HG02943 (cell line): Measurements from ENCODE around the gene STARD10.

Source experiments
- ATAC-seq: cut with Tn5 transposase; IDR thresholded peaks from one replicate; pipeline ENCODE4 v1.9.1; 2021; ENCODE audit warnings: mild to moderate bottlenecking, low read depth, moderate library complexity; ENCODE audit not compliant: unreplicated experiment

The STARD10 gene

GRCh38 chr11:72735495-72736027, 58.3 kb downstream of the STARD10 start:
- no peak for ATAC-seq

GRCh38 chr11:72732329-72732728, 61.5 kb downstream of the STARD10 start:
- no peak for ATAC-seq

- no peak for ATAC-seq
Measured at GRCh38 chr11:72730737-72731136, 63.1 kb downstream of the STARD10 start.

GRCh38 chr11:72730243-72730642, 63.6 kb downstream of the STARD10 start:
- no peak for ATAC-seq

- ATAC-seq: no peak
Measured at GRCh38 chr11:72727521-72727920, 66.3 kb downstream of the STARD10 start.

GRCh38 chr11:72726266-72727220, 67.3 kb downstream of the STARD10 start:
- ATAC-seq: no peak

DNA sequence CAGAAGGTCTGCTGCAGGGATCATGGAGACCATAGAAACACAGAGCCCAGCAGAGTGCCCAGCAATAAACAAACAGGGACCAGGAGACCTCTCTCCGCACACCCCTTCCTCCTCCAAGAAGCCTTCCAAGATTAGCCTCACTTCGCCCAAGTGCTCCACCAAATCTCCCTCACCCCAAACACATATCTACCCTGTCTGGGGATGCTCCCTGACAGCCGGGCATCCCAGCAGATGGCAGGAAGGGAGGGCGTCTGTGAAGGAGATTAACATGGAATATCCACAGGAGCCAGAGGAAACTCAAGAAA, 68.2 kb downstream of the STARD10 start:
- no peak for ATAC-seq

DNA sequence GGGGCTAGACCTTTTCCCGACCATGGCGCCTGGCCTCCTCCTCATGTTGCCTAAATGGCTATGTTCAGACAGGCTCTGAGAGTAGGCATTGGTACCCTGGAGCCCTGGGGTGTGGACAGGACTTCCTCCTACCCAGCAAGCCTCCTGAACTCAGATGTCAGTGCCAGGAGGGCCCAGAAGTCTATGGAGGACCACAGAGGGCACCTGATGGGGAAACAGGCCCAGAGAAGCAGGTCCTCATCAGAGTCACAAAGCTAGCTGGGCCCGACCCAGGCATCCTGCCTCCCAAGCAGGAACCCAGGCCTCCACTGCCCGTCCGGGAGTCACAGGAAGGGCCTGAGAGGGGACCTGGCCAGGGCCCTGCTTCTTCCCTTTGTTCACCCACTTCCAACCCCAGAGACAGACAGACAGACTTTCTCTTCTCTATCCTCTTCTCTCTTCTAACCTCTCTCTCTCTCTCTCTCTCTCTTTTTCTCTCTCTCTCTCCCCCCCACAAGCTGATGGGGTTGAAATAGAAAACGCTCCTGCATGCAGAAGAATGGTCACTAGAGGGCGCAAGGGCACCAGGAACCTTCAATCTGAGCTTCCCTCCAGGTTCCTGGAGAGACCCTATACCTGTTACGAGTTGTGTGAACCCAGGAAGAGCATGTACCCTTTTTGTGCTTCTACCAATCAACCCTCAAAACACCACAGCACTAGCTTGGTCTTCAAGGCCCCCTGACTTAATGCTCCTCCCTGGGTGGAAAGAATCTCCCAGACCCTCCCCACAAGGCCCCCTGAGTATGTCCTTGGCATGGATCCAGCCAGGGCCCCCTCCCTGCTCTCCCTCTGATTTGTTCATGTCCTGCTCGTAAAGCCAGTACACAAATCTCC, 68.8 kb downstream of the STARD10 start:
- ATAC-seq: no peak

DNA sequence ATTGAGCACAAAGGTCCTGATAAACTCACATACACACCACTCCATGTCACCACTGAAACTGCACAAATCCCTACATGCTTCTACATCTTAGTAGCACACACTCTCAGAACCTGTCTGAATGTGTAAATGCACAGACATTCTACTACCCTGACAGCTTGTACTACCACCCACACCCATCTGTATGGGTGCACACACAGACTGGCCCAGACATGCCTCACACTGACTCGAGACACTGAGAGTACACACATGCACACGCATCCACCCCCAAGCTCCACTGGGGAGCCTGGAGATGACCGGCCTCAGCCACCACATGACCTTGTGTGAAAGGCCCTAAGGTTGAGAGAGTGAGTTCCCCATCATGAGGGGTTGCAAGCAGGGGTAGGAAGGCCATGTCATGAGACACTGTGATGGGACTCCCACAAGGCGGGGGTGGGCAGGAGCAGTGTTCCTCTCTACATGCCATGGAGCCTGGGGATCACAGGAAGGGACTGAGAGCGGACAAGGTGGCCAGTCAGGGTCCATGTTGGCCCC, 69.8 kb downstream of the STARD10 start:
- ATAC-seq: no peak

DNA sequence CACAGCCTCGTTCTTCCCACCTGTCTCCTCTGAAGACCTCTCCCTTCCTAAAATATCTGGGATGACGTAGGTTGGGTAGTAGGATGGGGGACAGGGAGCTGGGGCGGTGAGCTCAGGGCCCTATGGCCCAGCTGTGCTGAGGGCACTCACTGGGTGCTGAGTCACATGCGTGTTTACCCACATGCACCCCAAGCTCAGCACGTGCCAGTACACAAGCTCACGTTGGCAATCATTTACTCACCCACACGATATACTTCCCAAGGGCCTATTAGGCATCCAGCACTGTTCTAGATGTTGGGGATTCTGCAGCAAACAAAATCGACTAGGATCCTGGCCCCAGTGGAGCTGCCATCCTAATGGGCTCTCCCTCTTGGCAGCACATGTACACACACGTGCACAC, 70.3 kb downstream of the STARD10 start:
- no peak for ATAC-seq

DNA sequence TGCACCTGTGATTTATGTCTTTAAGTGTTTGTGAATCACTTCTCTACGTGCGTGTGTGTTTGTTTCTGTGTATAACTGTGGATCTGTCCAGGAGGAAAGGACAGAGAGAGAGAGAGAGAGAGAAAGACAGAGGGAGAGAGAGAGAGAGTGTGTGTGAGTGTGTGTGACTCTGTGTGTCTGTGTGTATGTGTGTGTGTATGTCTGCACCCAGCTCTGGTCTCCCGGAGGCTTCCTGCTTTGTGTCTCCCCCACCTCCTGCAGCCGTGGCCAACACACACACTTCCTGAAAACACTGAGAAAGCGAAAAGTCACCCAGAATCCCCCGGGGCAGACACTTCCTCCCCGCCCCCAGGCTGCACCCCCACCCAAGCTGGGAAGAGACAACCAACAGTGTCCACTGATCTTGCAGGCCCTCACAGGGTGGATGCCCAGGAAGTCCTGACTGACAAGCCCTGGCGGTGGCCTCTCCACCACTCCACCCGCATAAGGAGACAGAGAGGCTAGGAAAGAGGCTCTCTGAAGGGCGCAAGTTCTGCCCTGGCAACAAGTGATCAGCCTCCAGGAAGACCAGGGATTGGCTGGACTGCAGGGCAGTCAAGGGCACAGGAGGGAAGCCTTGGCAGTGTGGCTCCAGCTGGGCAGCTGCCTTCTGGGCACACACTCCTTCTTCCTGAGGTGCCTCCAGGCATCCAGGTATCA, 71.6 kb downstream of the STARD10 start:
- ATAC-seq: peak; percentile 85

- ATAC-seq: no peak
Measured at GRCh38 chr11:72721689-72722049, 72.2 kb downstream of the STARD10 start.

DNA sequence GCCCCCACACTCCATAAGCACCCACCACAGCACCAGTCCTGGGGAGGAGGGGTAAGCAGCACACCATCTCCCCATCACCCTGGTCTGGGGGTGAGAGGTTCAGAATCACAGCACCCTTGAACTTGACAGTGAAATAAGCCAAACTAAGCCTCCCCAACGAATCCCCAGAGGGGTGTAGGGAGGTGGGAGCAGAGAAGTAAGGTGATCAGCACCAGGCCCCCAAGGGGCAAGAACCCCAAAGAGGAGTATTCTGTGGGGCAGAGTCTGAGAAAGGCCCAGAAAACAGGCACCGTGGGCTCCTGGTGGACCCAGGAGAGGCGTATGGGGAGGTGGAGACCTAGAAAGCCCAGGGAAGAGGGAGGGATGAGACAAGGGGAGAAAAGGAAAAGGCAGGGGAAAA, 72.6 kb downstream of the STARD10 start:
- ATAC-seq: no peak

GRCh38 chr11:72720784-72721183, 73.1 kb downstream of the STARD10 start:
- no peak for ATAC-seq

DNA sequence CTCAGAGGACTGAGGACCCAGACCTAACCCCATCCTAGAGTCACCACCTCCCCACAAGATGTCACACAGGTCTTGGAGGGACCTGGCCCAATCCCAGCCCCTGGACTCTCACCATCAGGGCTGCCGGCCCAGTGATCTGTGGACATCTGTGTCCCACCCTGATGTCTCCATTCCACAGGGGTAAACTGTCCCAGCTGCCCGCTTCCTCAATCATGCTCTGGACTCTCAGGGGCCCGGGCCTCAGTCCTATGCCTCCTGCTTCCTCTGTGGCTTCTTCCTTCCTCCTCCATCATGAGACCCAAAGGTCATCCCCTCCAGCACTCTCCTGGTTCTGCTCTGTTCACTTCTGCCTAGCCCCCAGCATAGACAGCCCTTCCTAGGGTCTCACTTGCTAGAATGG, 73.8 kb downstream of the STARD10 start:
- no peak for ATAC-seq

- no peak for ATAC-seq
Measured at GRCh38 chr11:72719551-72719950, 74.3 kb downstream of the STARD10 start.

- ATAC-seq: no peak
Measured at GRCh38 chr11:72719144-72719543, 74.7 kb downstream of the STARD10 start.

GRCh38 chr11:72718101-72718501, 75.7 kb downstream of the STARD10 start:
- ATAC-seq: no peak

- no peak for ATAC-seq
Measured at GRCh38 chr11:72716788-72717435, 76.9 kb downstream of the STARD10 start.

DNA sequence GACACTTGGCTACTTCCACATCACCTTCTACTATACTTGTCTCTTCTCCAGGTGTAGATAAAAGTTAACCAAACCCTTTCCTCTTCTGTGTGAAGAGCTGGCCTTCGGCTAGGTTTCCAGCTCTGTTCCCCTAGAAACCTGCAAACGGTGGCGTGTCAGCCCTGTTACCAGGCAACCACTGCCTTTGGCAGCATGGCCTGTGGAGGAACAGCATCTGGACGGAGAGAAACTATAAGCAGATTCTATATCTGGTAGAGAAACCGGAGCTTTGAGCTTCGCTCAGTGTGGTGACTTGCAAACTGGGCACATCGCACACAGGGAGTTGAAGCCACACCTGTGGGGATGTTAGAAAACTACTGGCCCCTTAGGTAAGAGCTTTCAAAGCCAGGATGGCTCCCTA, 77.6 kb downstream of the STARD10 start:
- no peak for ATAC-seq
